OCI-LY3 (cell line): ENCODE data around the gene DNPEP.

Experiments
- CTCF ChIP-seq: fragments of 200-600, 300-600 bp; sonication (generic); IDR thresholded peaks from 2 replicates; pipeline ENCODE4 v1.5.1; 2014; ENCODE audit warnings: antibody characterized with exemption, low read length, low read depth
- EZH2phosphoT487 ChIP-seq: fragments of 200-600 bp; shearing (Covaris generic); IDR thresholded peaks from 2 replicates; pipeline ENCODE4 v1.6.1; 2018; ENCODE audit warnings: antibody characterized with exemption, mixed run types, low read depth

GRCh38 chr2:219325136-219325535, 62.6 kb downstream of the DNPEP start:
- TF ChIP-seq CTCF (no peak), EZH2phosphoT487 (no peak)
